GM12878 (cell line): Measurements from ENCODE around the gene ZBTB3. TPM values are rescaled to one million over a fixed set of nuclear protein-coding genes. Genes with fewer than 3 reads are reported as not detected.

Experiments
- ATAC-seq: fragments of 200-7000 bp; cut with Tn5 transposase; 3 replicates; pipeline ENCODE4 v1.9.1; 2020; ENCODE audit warnings: mild to moderate bottlenecking, moderate library complexity
- BruUV-seq: library from RNA; stranded (reverse); fragments of 400-500 nt; replicated peaks from 2 replicates; lab custom pipeline; 2021; lab: Mats Ljungman, UMichigan
- CTCF ChIA-PET: fragments of 300-600 bp; sonication (Branson Sonifier 250); formaldehyde crosslinking; extraction: SDS; loops from one replicate; lab custom pipeline; 2021; ENCODE audit warnings: inconsistent platforms; lab: Yijun Ruan, JAX
- POLR2A ChIA-PET: fragments of 350-600 bp; formaldehyde crosslinking; extraction: SDS; loops from one replicate; lab custom pipeline; 2021; ENCODE audit warnings: inconsistent platforms; lab: Charles Lee
- RAD21 ChIA-PET: fragments of 300-600 bp; sonication (Branson Sonifier 250); formaldehyde crosslinking; loops from one replicate; lab custom pipeline; 2023; ENCODE audit warnings: antibody characterized with exemption; ENCODE audit not compliant: unreplicated experiment; lab: Charles Lee
- SMC1A ChIA-PET: fragments of 300-600 bp; sonication (Branson Sonifier 250); formaldehyde crosslinking; loops from one replicate; lab custom pipeline; 2023; ENCODE audit not compliant: unreplicated experiment, uncharacterized antibody; lab: Charles Lee
- DNase-seq: peaks from one replicate; pipeline ENCODE4 v3.0.0-alpha.2; 2011; ENCODE audit warnings: low read depth, low spot score
- FAIRE-seq: peaks from 3 replicates; lab custom pipeline; 2011; peaks lifted over from hg19 to GRCh38; lab: Jason Lieb, UNC
- H2AFZ ChIP-seq: 2 replicates; pipeline ENCODE4 v1.6.0; 2011; ENCODE audit warnings: low read depth, low read length, control low read depth; ENCODE audit not compliant: control insufficient read depth
- H3K27ac ChIP-seq: 2 replicates; pipeline ENCODE4 v1.5.1; 2011; ENCODE audit warnings: control low read depth; ENCODE audit not compliant: control insufficient read depth, insufficient read depth
- H3K27me3 ChIP-seq, 2 experiments: replicated peaks in 1 of 2; 2 replicates each; pipeline versions ENCODE4 v1.6.0 to v1.6.1; 2011; ENCODE audit warnings: low read length in 1 of 2; ENCODE audit not compliant: control insufficient read depth in 2 of 2, insufficient read depth in 2 of 2
- H3K36me3 ChIP-seq, 2 experiments: 2 replicates each; pipeline ENCODE4 v1.5.1; 2011; ENCODE audit warnings: low read length in 1 of 2; ENCODE audit not compliant: control insufficient read depth in 2 of 2, insufficient read depth in 2 of 2
- H3K4me1 ChIP-seq: 2 replicates; pipeline ENCODE4 v1.6.1; 2011; ENCODE audit warnings: mild to moderate bottlenecking, low read length, moderate library complexity, mixed read lengths; ENCODE audit not compliant: control insufficient read depth, insufficient read depth
- H3K4me2 ChIP-seq: 2 replicates; pipeline ENCODE4 v1.6.0; 2011; ENCODE audit warnings: control low read depth; ENCODE audit not compliant: control insufficient read depth, insufficient read depth
- H3K4me3 ChIP-seq: fragments of 200-600 bp; sonication (generic); 2 replicates; pipeline ENCODE4 v1.5.1; 2016
- H3K79me2 ChIP-seq: 2 replicates; pipeline ENCODE4 v1.6.0; 2011; ENCODE audit warnings: low read length; ENCODE audit not compliant: control insufficient read depth, insufficient read depth
- H3K9ac ChIP-seq: 2 replicates; pipeline ENCODE4 v1.8.0; 2011; ENCODE audit warnings: low read length, control low read depth, mixed read lengths; ENCODE audit not compliant: control insufficient read depth, insufficient read depth
- H3K9me3 ChIP-seq: replicated peaks from 3 replicates; pipeline ENCODE4 v1.5.1; 2011; ENCODE audit warnings: mild to moderate bottlenecking, low read length; ENCODE audit not compliant: control insufficient read depth, insufficient read depth
- H4K20me1 ChIP-seq: 2 replicates; pipeline ENCODE4 v1.6.0; 2011; ENCODE audit not compliant: control insufficient read depth, insufficient read depth
- BCLAF1 ChIP-seq: fragments of 450-650 bp; IDR thresholded peaks from 2 replicates; pipeline ENCODE4 v1.6.1; 2017; ENCODE audit warnings: antibody characterized with exemption, mild to moderate bottlenecking, moderate library complexity
- IKZF2 ChIP-seq, 2 experiments: fragments of 450-650 bp; IDR thresholded peaks; 2 replicates each; pipeline ENCODE4 v1.6.1; 2017; ENCODE audit warnings: mild to moderate bottlenecking in 2 of 2, moderate library complexity in 2 of 2
- PKNOX1 ChIP-seq: fragments of 450-650 bp; IDR thresholded peaks from 2 replicates; pipeline ENCODE4 v1.6.1; 2016; ENCODE audit warnings: mild to moderate bottlenecking
- SP1 ChIP-seq: IDR thresholded peaks from one replicate; pipeline ENCODE4 v1.6.1; 2011; ENCODE audit warnings: low read depth, low read length
- YBX1 ChIP-seq: fragments of 450-650 bp; IDR thresholded peaks from 2 replicates; pipeline ENCODE4 v1.6.1; 2016; ENCODE audit warnings: antibody characterized with exemption
- ZNF217 ChIP-seq: fragments of 450-650 bp; IDR thresholded peaks from 2 replicates; pipeline ENCODE4 v1.6.1; 2017; ENCODE audit warnings: antibody characterized with exemption, mild to moderate bottlenecking
- WGBS: methylation state at CpG from one replicate; pipeline ENCODE4 v1.1.6; 2016; ENCODE audit warnings: low lambda C conversion rate; ENCODE audit not compliant: insufficient replicate concordance, insufficient coverage; ENCODE audit errors: missing lambda C conversion rate; 5-methylcytosine and 5-hydroxymethylcytosine counted together
- in situ Hi-C: fragments of 300-500 bp; cut with MboI; formaldehyde crosslinking; loops from 9 replicates; pipeline ENCODE4 v1.14.3; 2018; ENCODE audit warnings: mixed read lengths
- intact Hi-C: fragments of 100-400 bp; cut with micrococcal nuclease; formaldehyde crosslinking; loops from one replicate; pipeline ENCODE4 v1.14.2; 2022; ENCODE audit not compliant: unreplicated experiment
- polyA plus RNA-seq, 11 experiments: library from polyadenylated mRNA; depleted of rRNA in 4 of 11; unstranded in 6 of 11; stranded (reverse) in 5 of 11; fragments of >200 nt; fragmentation: Nextera tagmentation in 4 of 11; fragmentation: Illumina TruSeq in 1 of 11; extraction: Ambion mirVana in 4 of 11; extraction: Trizol in 1 of 11; gene quantifications; 1 replicate in 1 of 11; 2 replicates in 10 of 11; pipeline versions ENCODE4 v1.2.1 to v1.2.3, GENCODE V29; 2011 to 2016; ENCODE audit warnings: inconsistent platforms in 2 of 11, missing spikeins in 2 of 11, low read depth in 1 of 11
- total RNA-seq, 4 experiments: library from RNA; depleted of rRNA in 3 of 4; stranded (reverse); fragments of >200 nt in 3 of 4; fragmentation: Illumina TruSeq in 1 of 4; extraction: Trizol in 1 of 4; gene quantifications; 2 replicates each; pipeline versions ENCODE4 v1.2.1 to v1.2.3, GENCODE V29; 2013 to 2021

ZBTB3 gene
- total and polyA plus RNA-seq, 10 of the 15 experiments (the other 5 are each of a cell fraction or from before 2014, with no cell fraction given): 1.4 to 7.7 (median 4.8) TPM

- intact Hi-C loops (loop anchor here (5.0 kb wide), 1 partner anchor 47 kb away; the partner anchor contains the start of genes HNRNPUL2 and TTC9C), in situ Hi-C loops (no loop called here)
- no TSS peak for BruUV-seq
- WGBS: 87% methylated on average over 6 of the region's 6 CpGs
- H3K36me3 ChIP-seq: peaks cover 4 to 13% of the 10 kb centered on the region in 2 experiments; a peak in 2 of 4 replicates
- no peaks in the 10 kb centered on the region for H4K20me1 ChIP-seq
- FAIRE-seq: no peak
- H3K27me3 ChIP-seq: no peaks in the 10 kb centered on the region
- CTCF ChIA-PET: interaction anchor here (1.0 to 9.6 kb wide), 3 partner anchors 12 to 89 kb away, joined by 4 to 85 read pairs (median 5); partner anchors contain the start of genes POLR2G and TMEM179B
- ATAC-seq: no peak
- SMC1A ChIA-PET: interaction anchor here (1.2 to 4.8 kb wide), 4 partner anchors 10 to 107 kb away, joined by 3 to 22 read pairs (median 4); partner anchors contain the start of gene POLR2G
- no peak overlapping the region for H3K9ac ChIP-seq
- H3K4me3 ChIP-seq: no peak overlapping the region
- H3K4me1 ChIP-seq: peaks cover 17% of the 10 kb centered on the region
- H2AFZ ChIP-seq: no peak overlapping the region
- TF ChIP-seq YBX1 (no peak), PKNOX1 (no peak), SP1 (no peak), BCLAF1 (no peak), ZNF217 (no peak), IKZF2 (IDR thresholded peaks at IDR 0.05) (no peak)
- H3K4me2 ChIP-seq: no peak overlapping the region
- RAD21 ChIA-PET: interaction anchor here (0.7 to 0.9 kb wide), 2 partner anchors 17 to 93 kb away, joined by 3 to 4 read pairs; no protein-coding TSS in a partner anchor
- POLR2A ChIA-PET: interaction anchor here (0.7 to 1.6 kb wide), 6 partner anchors 8 to 153 kb away, joined by 3 to 7 read pairs (median 4); partner anchors contain the start of gene B3GAT3
- DNase-seq: no peak
- no peak overlapping the region for H3K27ac ChIP-seq
- H3K9me3 ChIP-seq: no peaks in the 10 kb centered on the region
- peaks cover 12% of the 10 kb centered on the region for H3K79me2 ChIP-seq
Measured at GRCh38 chr11:62774407-62774806, 20.4 kb upstream of the ZBTB3 start.
